Measurements from ENCODE around the gene KRTAP9-6. TPM values are rescaled to one million over a fixed set of nuclear protein-coding genes. Genes with fewer than 3 reads are reported as not detected.

KRTAP9-6 gene
- total and polyA plus RNA-seq, 2 donors (not counting 3 experiments of a cell fraction or from before 2014, with no cell fraction given) = not detected

- ChIA-PET POLR2A (no interaction called here), CTCF (no interaction called here)
- Histone ChIP-seq H3K36me3 (ENCODE audit: control insufficient read depth in 2 of 2, extremely low read depth in 1 of 2, insufficient read depth in 2 of 2, low read length in 2 of 2) (no peaks in the 10 kb centered on the region), H3K4me1 (ENCODE audit: control insufficient read depth, extremely low read depth, insufficient read depth, low read length) (no peaks in the 10 kb centered on the region), H3K9me1 (replicated peaks; ENCODE audit: control insufficient read depth, extremely low read depth, insufficient read depth, low read length) (no peaks in the 10 kb centered on the region), H2AFZ (ENCODE audit: low read depth, low read length) (no peak overlapping the region), H3K79me2 (ENCODE audit: control insufficient read depth, insufficient read depth, low read length) (no peaks in the 10 kb centered on the region), H3K9me3 (replicated peaks; ENCODE audit: control insufficient read depth, insufficient read depth, low read length) (no peaks in the 10 kb centered on the region), H3K4me3 (replicated peaks in 1 of 3; ENCODE audit: insufficient read depth in 1 of 3, low read depth in 1 of 3, low read length in 3 of 3) (no peak overlapping the region), H3K27me3 (ENCODE audit: control insufficient read depth in 2 of 2, insufficient read depth in 2 of 2, low read length in 2 of 2) (no peaks in the 10 kb centered on the region), H4K20me1 (replicated peaks; ENCODE audit: control insufficient read depth, extremely low read depth, insufficient read depth, low read length) (no peaks in the 10 kb centered on the region), H3K27ac (ENCODE audit: insufficient read depth, low read depth, low read length) (no peak overlapping the region), H3K4me2 (ENCODE audit: insufficient read depth, low read length) (no peak overlapping the region), H3K9ac (replicated peaks; ENCODE audit: extremely low read depth, insufficient read depth, low read length) (no peak overlapping the region)
- TF ChIP-seq POLR2AphosphoS5 (IDR thresholded peaks at IDR 0.05; ENCODE audit: insufficient read depth, low read depth, low read length) (no peak), CTCF (IDR thresholded peaks at IDR 0.05; ENCODE audit: extremely low read depth in 1 of 2, insufficient read depth in 1 of 2, low read depth in 1 of 2, low read length in 2 of 2) (no peak), JUN (IDR thresholded peaks at IDR 0.05; ENCODE audit: borderline replicate concordance, insufficient read depth, insufficient read length, low read depth) (no peak), POLR2A (IDR thresholded peaks at IDR 0.05; ENCODE audit: low read depth, low read length) (no peak), MYC (IDR thresholded peaks at IDR 0.05; ENCODE audit: low read depth, low read length) (no peak), EZH2 (IDR thresholded peaks at IDR 0.05; ENCODE audit: borderline replicate concordance, low read depth, low read length, severe bottlenecking) (no peak), FOS (IDR thresholded peaks at IDR 0.05; ENCODE audit: borderline replicate concordance, insufficient read depth, low read length) (no peak), MAX (IDR thresholded peaks at IDR 0.05; ENCODE audit: insufficient read depth, insufficient read length) (no peak)
- FAIRE-seq (no peak), DNase-seq (ENCODE audit: low read depth, low spot score) (no peak)
- BruUV-seq (replicated peaks) = no TSS peak
- intact Hi-C loops (cut with micrococcal nuclease) = no loop called here
- dilution Hi-C loops (cut with MboI; ENCODE audit: extremely low pct_ligation_motif_present, low sequenced_read_pairs) = no loop called here
These were observed 49.5 kb upstream of the KRTAP9-6 start for GRCh38 chr17:41215681-41216080.

Data from endothelial cell of umbilical vein (primary cell).